ENCODE measurements around the gene LEP.

The LEP gene

DNA sequence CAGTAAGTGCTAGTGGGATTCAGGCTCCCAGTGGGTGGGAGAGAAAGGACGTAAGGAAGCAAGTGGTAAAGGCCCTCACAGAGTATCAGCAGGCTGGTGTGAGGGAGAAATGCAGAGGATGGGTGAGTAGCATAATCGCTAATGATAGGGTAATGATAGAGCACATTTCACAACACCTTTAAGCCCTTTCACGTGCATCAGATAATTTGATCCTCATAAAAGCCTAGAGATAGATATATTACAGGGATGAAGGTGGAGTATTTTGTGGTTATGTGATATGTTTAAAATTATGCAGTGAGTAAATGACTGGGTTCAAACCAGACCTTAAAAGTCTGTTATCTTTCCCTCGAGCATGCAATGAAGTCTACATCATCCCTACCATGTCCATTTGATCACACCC is 10.3 kb downstream of the LEP start:
- DNase-seq, result no peak

DNA sequence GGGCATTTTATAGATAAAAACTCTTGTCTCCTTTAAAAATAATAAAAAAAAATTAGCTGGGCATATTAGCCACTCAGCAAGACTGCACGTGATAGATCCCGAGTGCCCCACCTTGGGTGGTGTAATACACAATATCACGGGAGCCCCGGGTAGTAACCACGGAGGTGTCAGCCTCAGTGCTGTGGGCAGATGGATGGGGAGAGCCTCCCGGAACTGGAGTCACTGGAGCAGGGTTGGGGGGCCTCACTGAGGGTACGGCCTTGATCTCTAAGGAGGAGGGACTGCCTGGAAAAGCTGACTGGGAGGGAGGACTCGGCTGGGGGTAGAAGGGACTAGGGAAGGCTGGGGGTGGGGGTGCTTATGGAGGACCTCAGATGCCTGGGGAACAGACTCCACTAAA is 12.6 kb downstream of the LEP start:
- no peak for DNase-seq

DNA sequence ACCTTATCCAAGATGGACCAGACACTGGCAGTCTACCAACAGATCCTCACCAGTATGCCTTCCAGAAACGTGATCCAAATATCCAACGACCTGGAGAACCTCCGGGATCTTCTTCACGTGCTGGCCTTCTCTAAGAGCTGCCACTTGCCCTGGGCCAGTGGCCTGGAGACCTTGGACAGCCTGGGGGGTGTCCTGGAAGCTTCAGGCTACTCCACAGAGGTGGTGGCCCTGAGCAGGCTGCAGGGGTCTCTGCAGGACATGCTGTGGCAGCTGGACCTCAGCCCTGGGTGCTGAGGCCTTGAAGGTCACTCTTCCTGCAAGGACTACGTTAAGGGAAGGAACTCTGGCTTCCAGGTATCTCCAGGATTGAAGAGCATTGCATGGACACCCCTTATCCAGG is 13.4 kb downstream of the LEP start:
- DNase-seq, result no peak

DNA sequence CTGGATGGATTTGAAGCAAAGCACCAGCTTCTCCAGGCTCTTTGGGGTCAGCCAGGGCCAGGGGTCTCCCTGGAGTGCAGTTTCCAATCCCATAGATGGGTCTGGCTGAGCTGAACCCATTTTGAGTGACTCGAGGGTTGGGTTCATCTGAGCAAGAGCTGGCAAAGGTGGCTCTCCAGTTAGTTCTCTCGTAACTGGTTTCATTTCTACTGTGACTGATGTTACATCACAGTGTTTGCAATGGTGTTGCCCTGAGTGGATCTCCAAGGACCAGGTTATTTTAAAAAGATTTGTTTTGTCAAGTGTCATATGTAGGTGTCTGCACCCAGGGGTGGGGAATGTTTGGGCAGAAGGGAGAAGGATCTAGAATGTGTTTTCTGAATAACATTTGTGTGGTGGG is 14.2 kb downstream of the LEP start:
- no peak for DNase-seq

DNA sequence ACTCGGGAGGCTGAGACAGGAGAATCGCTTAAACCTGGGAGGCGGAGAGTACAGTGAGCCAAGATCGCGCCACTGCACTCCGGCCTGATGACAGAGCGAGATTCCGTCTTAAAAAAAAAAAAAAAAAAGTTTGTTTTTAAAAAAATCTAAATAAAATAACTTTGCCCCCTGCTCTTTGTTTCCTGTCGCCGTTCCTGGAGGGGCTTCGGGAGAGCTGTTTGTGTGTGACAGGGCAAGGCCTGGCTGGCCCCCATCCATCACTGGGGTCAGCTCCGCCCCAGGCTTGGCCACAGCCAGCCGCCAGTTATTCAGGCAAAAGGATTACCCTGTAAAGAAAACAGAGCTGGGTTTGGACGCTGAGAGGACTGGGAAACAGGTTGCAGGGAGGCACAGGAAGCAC is 16.4 kb downstream of the LEP start:
- DNase-seq, result no peak

DNA sequence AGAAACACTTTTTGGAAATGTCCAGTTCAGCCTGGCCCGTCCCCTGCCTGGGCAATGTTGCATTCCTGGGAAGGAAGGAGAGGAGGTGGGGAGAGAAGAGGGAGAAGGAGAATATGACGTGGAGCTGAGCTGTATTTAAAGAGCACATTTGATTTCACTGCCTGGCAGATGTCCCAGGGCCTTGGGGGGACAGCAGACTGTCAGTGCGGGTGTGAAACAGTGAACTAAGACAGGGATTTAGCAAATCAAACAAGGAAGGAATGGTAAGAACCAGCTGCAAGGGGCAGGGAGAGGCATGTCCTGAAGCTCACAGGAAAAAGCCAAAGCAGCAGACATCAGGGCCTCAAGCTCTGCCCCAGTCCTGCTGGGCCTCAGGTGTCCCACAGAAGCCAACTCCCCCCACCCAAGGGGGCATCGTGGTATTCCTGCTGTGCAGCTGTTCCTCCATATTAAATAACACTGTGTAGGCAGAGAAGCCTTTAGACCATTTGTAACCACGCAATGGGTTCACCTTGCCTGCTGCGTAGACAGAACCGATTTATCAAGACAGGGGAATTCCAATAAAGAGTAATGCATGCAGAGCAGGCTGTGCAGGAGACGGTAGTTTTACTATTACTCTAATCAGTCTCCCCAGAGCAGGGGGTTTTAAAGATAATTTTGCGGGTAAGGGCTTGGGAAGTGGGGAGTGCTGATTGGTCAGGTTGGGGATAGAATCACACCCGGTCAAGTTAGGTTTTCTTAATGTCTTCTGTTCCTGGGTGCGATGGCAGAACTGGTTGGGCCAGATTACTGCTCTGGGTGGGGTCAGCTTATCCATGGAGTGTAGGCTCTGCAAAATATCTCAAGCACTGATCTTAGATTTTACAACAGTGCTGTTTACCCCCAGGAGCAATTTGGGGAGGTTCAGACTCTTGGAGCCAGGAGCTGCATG is 18.3 kb downstream of the LEP start:
- peak in 1 of 5 experiments; percentile 8 for DNase-seq

DNA sequence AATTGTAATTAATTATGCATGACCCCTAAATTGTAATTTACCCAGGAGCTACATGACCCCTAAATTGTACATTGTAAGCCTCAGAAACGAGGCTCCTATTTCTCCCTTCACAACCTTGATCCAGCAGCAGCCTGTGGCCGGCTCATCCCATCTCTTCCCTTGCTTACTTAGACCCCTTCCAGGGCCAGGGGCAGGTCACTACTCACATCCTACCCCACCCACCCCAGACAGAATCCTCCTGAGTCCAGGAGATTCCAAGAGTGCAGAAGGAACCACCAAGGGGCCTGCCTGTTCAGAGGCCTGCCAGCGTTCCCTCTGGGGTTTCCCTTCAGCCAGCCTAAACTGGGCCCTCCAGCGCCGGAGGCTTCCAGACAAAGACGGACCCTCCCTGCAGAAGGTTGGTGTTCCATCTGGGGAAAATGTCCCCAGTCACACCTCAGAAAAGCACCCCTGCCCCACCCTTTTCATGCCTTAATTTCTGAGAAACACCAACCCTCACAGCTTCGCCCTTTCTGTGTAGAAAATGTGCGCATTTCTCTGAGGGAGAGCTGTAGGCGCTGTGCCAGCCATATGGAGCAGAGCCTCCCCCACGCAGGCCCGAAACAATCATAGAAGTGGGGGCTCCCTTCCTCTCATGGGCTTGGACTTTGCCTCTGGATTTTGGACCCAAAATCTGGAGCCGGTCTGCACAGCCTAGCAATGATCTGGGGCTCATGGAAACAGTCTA is 19.2 kb downstream of the LEP start:
- DNase-seq, result no peak

DNA sequence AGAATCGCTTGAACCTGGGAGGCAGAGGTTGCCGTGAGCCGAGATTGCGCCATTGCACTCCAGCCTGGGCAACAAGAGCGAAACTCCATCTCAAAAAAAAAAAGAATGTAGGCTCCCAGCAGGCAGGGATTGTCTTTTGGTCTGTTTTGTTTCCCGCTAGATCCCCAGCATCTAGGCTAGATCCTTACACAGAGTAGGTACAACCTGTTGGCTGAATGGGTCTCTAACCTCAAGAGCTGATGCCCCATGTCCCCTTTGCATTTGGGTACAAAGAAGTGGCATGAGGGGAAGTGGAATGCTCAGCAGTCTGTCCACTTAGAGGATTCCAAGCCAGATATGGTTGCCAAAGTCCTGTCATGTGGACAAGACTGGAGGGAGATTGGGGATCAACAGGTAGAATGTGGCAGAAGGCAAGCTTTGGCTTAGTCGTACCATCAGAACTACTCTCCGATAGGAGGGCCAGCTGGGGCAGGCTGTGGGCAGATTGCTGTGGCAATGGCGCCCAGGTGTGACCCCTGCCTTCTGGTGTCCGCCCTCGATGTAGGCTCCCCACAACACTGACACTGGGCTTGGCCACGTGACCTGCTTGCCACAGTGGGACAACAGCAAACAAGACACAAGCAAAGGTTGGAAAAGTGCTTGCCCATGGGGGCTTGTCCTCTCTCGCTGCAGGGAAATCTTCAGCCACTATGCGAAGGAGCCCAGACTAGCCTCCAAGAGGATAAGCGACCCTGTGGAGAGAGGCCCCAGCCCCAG is 21.4 kb downstream of the LEP start:
- DNase-seq, result no peak

DNA sequence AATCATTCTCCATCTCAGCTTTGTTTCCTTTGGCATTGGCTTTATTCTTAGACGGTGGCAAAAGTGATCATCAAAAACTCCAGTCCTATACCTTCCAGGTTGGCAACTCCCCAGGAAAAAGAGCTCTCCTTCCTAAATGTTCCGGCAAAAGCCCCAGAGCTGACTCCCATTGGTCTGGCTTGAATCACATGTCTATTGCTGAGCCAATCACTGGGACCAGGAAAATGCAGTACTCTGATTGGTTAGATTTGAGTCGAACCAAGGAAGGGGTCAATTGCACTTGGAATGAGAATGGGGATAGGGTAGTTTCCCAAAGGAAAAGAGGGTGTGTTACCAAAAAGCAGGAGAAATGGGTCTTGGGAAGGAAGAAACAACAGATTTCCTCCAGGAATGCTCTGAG is 22.3 kb downstream of the LEP start:
- no peak for DNase-seq

DNA sequence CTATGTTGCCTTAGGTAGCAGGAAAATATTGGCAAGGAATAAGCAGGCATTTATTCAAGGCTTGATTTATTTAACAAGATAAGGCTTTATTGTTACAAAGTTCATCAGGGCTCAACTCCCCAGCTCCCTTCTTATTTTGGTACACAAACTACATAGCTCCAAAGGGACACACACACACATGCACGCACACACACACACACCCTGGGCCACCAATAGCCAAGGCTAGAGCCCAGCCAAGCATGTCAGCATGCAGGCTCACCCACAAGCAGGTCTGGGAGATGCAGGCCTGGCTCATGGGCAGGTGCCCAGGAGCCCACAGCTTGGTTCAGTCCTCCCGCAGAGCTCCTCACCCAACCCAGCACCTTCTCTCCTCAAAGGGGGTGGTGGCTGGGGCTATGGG is 23.4 kb downstream of the LEP start:
- no peak for DNase-seq

DNA sequence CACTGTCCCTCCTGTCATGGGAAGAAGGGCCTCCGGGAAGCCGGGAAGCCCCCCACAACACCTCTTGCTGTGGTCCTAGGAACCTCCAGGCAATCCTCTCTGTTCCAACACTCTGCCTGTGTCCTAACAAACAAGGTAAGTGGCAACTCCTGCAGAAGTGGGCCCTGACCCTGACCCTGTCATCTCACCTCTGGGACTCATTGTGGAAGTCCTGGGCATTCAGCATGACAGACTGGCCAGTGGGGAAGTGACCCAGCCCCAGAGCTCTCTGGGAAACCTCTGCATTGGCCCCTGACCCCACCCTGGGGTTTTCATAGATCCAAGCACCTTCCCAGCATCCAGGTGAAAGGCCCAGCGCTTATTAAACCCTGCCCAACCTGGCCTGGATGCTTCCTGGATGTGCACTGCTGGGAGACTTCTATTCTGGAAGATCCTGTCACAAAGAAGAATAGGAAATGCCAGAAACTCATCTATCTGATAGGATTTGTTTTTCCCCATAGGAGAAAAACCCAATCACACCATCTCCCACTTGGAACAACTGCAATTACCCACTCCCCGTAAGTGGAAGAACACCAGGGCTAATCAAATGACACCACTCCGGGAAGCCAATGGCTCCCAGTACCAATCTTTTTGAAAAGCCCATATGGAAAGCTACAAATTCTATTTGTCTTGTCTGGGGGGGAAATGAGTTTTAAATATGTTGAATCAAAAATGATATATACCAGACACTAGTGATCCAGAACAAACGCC is 24.3 kb downstream of the LEP start:
- DNase-seq, result no peak

DNA sequence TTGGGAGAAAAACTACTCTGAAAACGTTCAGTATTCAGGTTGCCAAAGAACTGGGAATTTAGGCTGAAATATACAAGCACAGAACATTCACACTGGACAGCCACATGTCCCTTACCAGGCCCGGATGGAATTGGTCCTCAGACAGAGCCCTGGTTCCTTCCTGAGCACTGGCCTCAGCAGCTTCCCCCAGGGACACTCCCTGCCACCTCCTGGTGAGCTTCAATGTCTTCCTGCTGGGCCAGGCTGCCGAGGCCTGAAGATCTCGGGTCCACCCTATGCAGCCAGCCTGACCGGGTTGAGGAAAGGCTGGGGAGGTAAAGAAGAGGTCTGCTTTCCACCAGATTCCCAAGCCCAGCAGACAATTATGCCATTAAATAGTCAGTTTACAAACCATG is 24.8 kb downstream of the LEP start:
- no peak for DNase-seq

DNA sequence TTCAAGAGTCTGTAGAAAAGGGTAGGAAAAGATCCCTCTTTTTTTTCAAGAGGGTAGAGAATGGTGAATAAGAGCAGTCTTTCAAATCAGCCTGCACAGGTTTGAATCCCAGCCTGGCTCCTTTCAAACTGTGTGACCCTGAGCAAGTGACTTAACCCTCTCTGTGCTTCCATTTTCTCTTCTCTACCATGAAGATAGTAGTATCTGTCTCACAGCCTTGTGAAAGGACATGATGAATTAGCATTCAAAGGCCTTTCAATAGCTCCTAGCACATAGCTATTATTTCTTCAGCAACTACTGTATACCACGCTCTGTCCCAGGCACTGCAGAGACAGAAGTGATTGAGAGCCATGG is 25.4 kb downstream of the LEP start:
- no peak for DNase-seq

DNA sequence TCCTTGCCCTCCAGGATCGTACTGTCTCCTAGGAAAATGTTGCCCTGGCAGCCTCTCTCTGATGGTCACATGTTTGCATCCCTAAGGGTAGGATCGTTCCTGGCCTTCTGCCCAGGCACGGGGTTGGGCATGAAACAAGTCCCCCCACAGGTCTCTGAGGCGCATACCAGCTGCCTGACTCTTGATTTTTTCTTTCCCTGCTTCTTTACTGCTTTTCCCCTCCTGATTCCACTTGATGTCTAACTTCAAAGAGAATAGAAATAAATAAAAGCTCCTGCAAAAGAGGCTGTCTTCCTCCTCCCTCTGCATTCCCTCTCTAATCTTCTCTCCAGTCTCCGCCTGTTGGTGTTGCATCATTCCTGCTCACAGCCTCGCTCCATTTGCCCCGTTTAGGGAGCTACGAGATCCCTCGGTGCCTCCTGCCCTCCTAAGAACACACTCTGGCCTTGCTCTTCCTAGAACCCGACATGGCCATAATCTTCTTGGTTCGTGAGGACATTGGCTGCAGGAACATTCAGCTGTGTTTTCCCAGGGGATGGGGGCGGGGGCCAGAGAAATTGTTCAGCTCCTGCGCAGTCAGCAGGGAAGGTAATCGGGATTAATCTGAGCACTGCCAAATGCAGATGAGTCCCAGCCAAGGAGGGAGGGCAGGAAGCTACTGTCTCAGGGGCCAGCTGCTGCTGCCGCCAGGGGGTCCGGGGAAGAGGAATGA is 26.0 kb downstream of the LEP start:
- DNase-seq, result no peak

DNA sequence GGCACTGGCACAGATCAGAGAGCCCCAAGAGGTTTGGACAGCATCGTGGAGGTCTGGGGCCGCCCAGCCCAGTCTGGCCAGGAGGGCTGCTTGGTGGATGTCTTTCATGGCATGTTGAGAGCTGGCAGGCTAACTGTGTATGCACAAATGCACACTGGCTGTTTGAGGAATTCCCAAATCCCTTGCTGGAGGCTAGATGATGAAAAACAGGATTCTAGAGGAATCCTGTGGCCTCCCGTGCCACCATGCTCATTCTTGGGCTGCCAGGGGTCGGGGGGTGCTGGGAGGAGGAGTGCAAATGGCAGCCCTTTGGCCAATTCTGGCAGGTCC is 26.5 kb downstream of the LEP start:
- DNase-seq, result no peak

DNA sequence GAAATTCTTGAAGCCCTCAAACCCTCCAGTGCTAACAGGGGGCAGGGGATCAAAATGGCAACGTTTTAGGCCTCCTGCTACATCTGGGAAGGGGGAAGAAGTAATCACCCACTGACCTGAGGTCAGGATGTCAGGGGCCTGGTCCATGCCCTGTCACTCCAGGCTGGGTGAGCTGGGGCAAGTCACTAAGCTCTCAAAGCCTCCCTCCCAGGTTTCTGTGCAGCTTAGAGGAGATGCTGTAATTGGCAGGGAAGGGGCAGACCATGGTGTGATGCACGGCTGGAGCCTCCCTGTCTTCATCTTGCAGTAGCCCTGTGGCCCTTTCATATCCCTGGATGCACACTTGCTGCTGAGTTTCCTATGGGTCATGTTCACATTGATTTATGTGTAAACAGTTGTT is 27.2 kb downstream of the LEP start:
- no peak for DNase-seq

DNA sequence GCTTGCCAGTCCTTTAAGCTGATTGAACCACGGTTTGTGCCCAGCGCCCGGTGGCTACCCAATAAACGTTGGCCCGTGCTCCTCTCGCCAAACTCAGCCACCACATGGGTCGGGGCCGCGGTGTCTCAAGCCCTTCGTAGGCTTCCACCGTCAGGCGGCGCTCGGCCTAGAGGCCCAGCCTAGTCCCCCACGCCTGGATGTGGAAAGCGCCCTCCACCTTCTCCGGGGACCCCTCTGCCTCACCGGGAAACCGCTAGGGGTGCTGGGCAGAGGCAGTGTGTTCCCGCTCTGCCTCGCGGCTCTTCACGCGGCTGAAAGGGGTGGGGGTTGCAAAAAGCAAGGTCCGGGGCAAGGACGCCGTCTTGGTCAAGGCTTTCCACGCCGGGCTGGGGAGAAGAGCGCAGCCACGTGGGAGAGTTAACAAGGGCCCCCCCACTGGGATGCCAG is 29.8 kb downstream of the LEP start:
- DNase-seq, result no peak

DNA sequence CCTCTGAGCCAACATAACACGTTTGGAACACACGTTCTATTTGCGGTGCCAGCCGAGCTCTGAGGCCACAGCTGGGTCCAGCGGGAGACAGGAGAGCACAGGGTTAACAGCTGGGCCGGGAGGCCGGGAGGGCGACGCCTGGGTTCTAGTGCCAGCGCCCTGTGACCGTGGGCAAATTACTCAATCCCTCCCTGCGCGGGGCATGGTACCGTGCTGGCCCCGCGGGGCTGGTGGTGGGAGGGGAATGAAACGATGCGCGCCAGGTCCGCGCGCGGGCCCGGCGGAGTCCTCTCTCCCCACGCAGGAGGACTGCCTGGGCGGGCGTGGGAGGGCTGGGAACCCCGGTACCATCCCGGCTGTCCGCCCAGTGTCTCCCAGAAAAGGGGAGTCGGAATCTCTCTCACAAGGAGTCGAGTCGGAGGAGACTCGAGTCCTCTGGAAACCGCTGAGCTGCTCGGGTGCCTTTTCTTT is 30.4 kb downstream of the LEP start:
- DNase-seq, result no peak

DNA sequence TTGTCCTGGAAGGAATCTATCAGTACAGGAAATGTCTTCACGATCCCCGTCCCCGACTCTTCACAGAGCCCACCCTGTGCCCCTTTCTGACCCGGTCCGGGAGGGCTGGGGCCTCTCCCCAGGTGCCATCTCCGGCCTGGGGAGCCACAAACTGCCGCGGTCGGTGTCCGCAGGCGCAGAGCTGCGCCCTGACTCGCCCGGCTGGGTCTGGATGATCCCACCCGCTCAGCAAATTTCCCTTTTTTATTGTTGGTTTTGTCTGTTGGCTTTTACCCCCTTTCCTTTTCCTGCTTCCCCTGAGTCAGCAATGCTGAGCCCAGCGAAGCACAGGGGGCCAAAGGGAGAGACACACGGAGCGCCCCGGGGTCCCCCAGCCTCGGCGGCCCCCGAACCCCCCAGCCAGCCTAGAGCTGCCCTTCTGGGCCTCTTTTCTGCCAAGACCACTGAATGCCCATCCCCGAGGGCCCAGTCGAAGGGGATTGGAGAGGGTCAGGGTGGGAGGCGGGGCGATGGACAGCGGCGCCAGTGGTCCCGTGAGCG is 30.9 kb downstream of the LEP start:
- DNase-seq, result no peak

DNA sequence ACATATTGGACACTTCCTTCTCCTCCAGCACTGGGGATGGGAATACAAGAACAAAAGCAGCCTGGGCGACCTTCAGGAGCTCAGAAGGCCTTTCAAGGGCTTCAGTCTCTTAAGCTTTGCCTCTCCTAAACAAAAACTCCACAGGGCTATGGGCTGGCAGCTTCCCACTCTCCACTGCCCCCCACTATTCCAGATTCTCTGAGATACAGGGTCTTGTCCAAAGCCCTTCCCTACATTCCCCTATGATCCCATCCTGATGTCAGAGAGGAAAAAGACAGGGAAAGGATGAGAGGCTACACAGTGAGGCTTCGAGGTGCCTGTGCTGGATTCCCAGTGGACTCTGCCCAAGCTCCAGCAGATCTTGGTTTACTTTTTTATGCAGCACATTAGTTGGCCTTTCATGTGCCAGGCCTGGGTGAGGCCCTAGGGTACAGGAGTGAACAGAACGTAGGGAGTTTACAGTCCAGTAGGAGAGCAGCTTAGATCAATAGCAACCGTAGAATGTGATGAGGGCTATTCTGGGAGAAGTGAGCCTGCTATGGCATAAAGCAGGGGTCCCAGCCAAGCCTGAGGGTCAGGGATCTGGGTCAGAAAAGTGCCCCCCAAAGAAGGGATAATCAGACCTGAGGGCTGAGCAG is 33.3 kb downstream of the LEP start:
- no peak for DNase-seq

DNA sequence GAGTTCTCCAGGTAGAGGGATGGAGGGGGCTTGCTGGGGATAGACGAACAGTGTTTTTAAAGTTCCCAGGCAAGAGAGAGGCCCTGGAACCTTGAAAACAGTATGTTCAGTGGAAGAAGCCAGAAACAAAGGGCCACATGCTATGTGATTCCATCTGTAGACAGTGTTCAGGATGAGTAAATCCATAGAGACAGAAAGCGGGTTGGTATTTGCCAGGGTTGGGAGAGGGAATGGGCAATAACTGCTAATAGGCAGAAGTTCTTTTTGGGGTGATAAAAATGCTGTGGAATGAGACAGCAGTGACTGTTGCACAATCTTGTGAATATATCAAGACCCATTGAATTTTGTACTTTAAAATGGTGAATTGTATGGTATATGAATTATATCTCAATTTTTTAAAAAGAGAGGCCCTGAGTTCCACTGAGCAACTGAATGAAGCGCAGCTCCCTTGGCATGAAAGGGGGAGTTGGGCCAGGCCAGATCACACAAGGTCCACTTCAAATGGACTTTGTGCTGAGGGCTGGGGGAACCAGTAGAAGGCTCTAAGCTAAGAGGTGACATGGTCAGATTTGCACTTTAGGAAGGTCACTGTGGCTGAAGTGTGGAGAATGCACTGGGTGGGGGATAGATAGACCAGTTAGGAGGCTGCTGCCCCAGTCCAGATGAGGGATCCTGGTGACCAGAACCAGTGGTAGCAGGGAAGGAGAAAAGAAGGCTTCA is 34.0 kb downstream of the LEP start:
- DNase-seq, result no peak
